HepG2 (cell line): ENCODE data around the gene ATP2B2. TPM values are rescaled to one million over a fixed set of nuclear protein-coding genes. Genes with fewer than 3 reads are reported as not detected.
A peak's percentile ranks its signal among the peaks of the same experiment; 100 is the strongest.

Experiments used
- BRD4 ChIP-seq: sonication (generic); formaldehyde crosslinking; IDR thresholded peaks from 2 replicates; pipeline ENCODE4 v1.4.0; 2020; ENCODE audit warnings: missing genetic modification reagents
- FOXP1 ChIP-seq, 2 experiments: fragments of 450-650 bp in 1 of 2; IDR thresholded peaks; 2 replicates each; pipeline ENCODE4 v1.6.1; 2017 to 2018; ENCODE audit warnings: antibody characterized with exemption in 1 of 2
- GABPB1 ChIP-seq: IDR thresholded peaks from 2 replicates; pipeline ENCODE4 v1.6.1; 2016; ENCODE audit warnings: mild to moderate bottlenecking, missing genetic modification reagents, moderate library complexity, missing compliant biosample characterization
- GATAD1 ChIP-seq: IDR thresholded peaks from 2 replicates; pipeline ENCODE4 v1.6.1; 2016; ENCODE audit warnings: missing genetic modification reagents, missing compliant biosample characterization
- ISL2 ChIP-seq: sonication (generic); formaldehyde crosslinking; IDR thresholded peaks from 2 replicates; pipeline ENCODE4 v1.5.0; 2020; ENCODE audit warnings: missing genetic modification reagents
- MED1 ChIP-seq: sonication (generic); formaldehyde crosslinking; IDR thresholded peaks from 2 replicates; pipeline ENCODE4 v1.4.0; 2020; ENCODE audit warnings: missing genetic modification reagents
- NR2F6 ChIP-seq, 2 experiments: IDR thresholded peaks; 2 replicates each; pipeline ENCODE4 v1.6.1; 2016; ENCODE audit warnings: antibody characterized with exemption in 1 of 2, mild to moderate bottlenecking in 1 of 2
- PATZ1 ChIP-seq: sonication (generic); formaldehyde crosslinking; IDR thresholded peaks from 2 replicates; pipeline ENCODE4 v1.4.0; 2020; ENCODE audit warnings: missing genetic modification reagents
- PHF8 ChIP-seq: sonication (generic); formaldehyde crosslinking; IDR thresholded peaks from 2 replicates; pipeline ENCODE4 v1.5.0; 2020; ENCODE audit warnings: missing genetic modification reagents
- RXRA ChIP-seq: sonication (generic); formaldehyde crosslinking; IDR thresholded peaks from 2 replicates; pipeline ENCODE4 v1.5.1; 2020; ENCODE audit warnings: missing genetic modification reagents
- SRSF9 ChIP-seq: fragments of 200-400 bp; formaldehyde crosslinking; IDR thresholded peaks from 2 replicates; pipeline ENCODE4 v1.6.1; 2018; ENCODE audit warnings: borderline replicate concordance, mild to moderate bottlenecking, low read depth, low read length; ENCODE audit not compliant: insufficient read depth, poor library complexity, severe bottlenecking
- ZBTB20 ChIP-seq: sonication (generic); formaldehyde crosslinking; IDR thresholded peaks from 2 replicates; pipeline ENCODE4 v1.8.1; 2023; ENCODE audit warnings: missing genetic modification reagents, low read depth, mild to moderate bottlenecking, borderline replicate concordance
- ZBTB33 ChIP-seq: sonication (generic); formaldehyde crosslinking; IDR thresholded peaks from 2 replicates; pipeline ENCODE4 v1.4.0; 2020; ENCODE audit warnings: missing genetic modification reagents
- ZBTB4 ChIP-seq: sonication (generic); formaldehyde crosslinking; IDR thresholded peaks from 2 replicates; pipeline ENCODE4 v1.4.0; 2020; ENCODE audit warnings: missing genetic modification reagents, mild to moderate bottlenecking, borderline replicate concordance
- ZNF329 ChIP-seq: sonication (generic); formaldehyde crosslinking; IDR thresholded peaks from 2 replicates; pipeline ENCODE4 v1.9.0; 2021; ENCODE audit warnings: low read depth, mild to moderate bottlenecking, missing genetic modification reagents
- ZNF501 ChIP-seq: sonication (generic); formaldehyde crosslinking; IDR thresholded peaks from 2 replicates; pipeline ENCODE4 v1.5.1; 2020; ENCODE audit warnings: mild to moderate bottlenecking, moderate library complexity, missing genetic modification reagents
- ZNF720 ChIP-seq: sonication (generic); formaldehyde crosslinking; IDR thresholded peaks from 2 replicates; pipeline ENCODE4 v1.4.0; 2020; ENCODE audit warnings: missing genetic modification reagents
- ZXDC ChIP-seq: sonication (generic); formaldehyde crosslinking; IDR thresholded peaks from 2 replicates; pipeline ENCODE4 v1.5.0; 2020; ENCODE audit warnings: mild to moderate bottlenecking, missing genetic modification reagents
- polyA plus RNA-seq, 8 experiments: library from polyadenylated mRNA; depleted of rRNA in 3 of 8; stranded (reverse) in 7 of 8; unstranded in 1 of 8; fragments of >200 nt; fragmentation: Illumina TruSeq in 4 of 8; extraction: Trizol in 4 of 8; gene quantifications; 2 replicates each; pipeline versions ENCODE4 v1.2.1 to v1.2.3, GENCODE V29; 2011 to 2016; ENCODE audit warnings: low read depth in 4 of 8, missing spikeins in 1 of 8, mixed read lengths in 1 of 8; ENCODE audit not compliant: insufficient read depth in 1 of 8
- total RNA-seq, 5 experiments: library from RNA; depleted of rRNA; stranded (reverse); fragments of >200 nt; fragmentation: Illumina TruSeq; extraction: Trizol; gene quantifications; 2 replicates each; pipeline ENCODE4 v1.2.3, GENCODE V29; 2016; ENCODE audit warnings: low read depth in 1 of 5

ATP2B2 gene
- total and polyA plus RNA-seq, 2 of the 13 experiments (the other 11 are each of a cell fraction or from before 2014, with no cell fraction given) = 1.5 to 2.3 TPM

GRCh38 chr3:10292505-10293419 is 212.6 kb downstream of the ATP2B2 start, which contains the start of gene GHRL (continued):
- TF ChIP-seq GATAD1 (CRISPR knock-in tag) = peak; percentile 49; the same call in 1 of the 2 replicates
- TF ChIP-seq ZBTB4 (CRISPR knock-in tag) = 0 out of 2 replicates have a peak, but pooled peaks have one; percentile 26
- TF ChIP-seq PATZ1 (CRISPR knock-in tag) = peak; percentile 63
- TF ChIP-seq NR2F6 (IDR thresholded peaks at IDR 0.05) = no peak
- TF ChIP-seq NR2F6 (CRISPR knock-in tag; IDR thresholded peaks at IDR 0.05) = peak; percentile 40; the same call in 1 of the 2 replicates
- TF ChIP-seq ZNF720 (CRISPR knock-in tag) = no peak
- no peak for TF ChIP-seq PHF8 (CRISPR knock-in tag)
- peak; percentile 74 for TF ChIP-seq MED1 (CRISPR knock-in tag)
- no peak for TF ChIP-seq SRSF9
- no peak for TF ChIP-seq ZNF329 (CRISPR knock-in tag)
- TF ChIP-seq BRD4 = no peak
- peak; percentile 84 for TF ChIP-seq ISL2
- TF ChIP-seq ZBTB20 = no peak
- TF ChIP-seq ZXDC (CRISPR knock-in tag) = no peak; the same call in 1 of the 2 replicates
- TF ChIP-seq GABPB1 (CRISPR knock-in tag) = peak; percentile 34; the same call in 1 of the 2 replicates
- peak; percentile 47; the same call in 1 of the 2 replicates for TF ChIP-seq RXRA (CRISPR knock-in tag)
- TF ChIP-seq FOXP1 (IDR thresholded peaks at IDR 0.05) = no peak
- peak; percentile 60 for TF ChIP-seq FOXP1 (CRISPR knock-in tag; IDR thresholded peaks at IDR 0.05)
- 0 out of 2 replicates have a peak, but pooled peaks have one; percentile 49 for TF ChIP-seq ZNF501 (CRISPR knock-in tag)
- TF ChIP-seq ZBTB33 (CRISPR knock-in tag) = peak; percentile 70
